Glutamatergic neuron (in vitro differentiated cells): ENCODE measurements around the gene PPP1R1B. TPM values are rescaled to one million over a fixed set of nuclear protein-coding genes. Genes with fewer than 3 reads are reported as not detected.

Experiments used
- DNase-seq: peaks from one replicate; pipeline ENCODE4 v3.0.0; 2022
- H3K27ac Mint-ChIP-seq: one replicate; pipeline ENCODE4 v1.8.0; 2020; ENCODE audit warnings: mild to moderate bottlenecking, mixed read lengths, inconsistent platforms; ENCODE audit not compliant: unreplicated experiment
- H3K27me3 Mint-ChIP-seq: one replicate; pipeline ENCODE4 v1.8.0; 2020; ENCODE audit warnings: mild to moderate bottlenecking, moderate library complexity, mixed read lengths, inconsistent platforms; ENCODE audit not compliant: unreplicated experiment
- H3K36me3 Mint-ChIP-seq: one replicate; pipeline ENCODE4 v1.8.0; 2020; ENCODE audit warnings: mild to moderate bottlenecking, mixed read lengths, inconsistent platforms; ENCODE audit not compliant: unreplicated experiment
- H3K4me1 Mint-ChIP-seq: one replicate; pipeline ENCODE4 v1.8.0; 2020; ENCODE audit warnings: mild to moderate bottlenecking, low read depth, mixed read lengths, inconsistent platforms; ENCODE audit not compliant: unreplicated experiment
- H3K4me3 Mint-ChIP-seq: one replicate; pipeline ENCODE4 v1.8.0; 2020; ENCODE audit warnings: mild to moderate bottlenecking, mixed read lengths, inconsistent platforms; ENCODE audit not compliant: unreplicated experiment
- H3K9me3 Mint-ChIP-seq: one replicate; pipeline ENCODE4 v1.8.0; 2020; ENCODE audit warnings: mild to moderate bottlenecking, moderate library complexity, mixed read lengths, inconsistent platforms; ENCODE audit not compliant: unreplicated experiment
- total RNA-seq: library from RNA; stranded (reverse); fragmentation: NEBNext Ultra II Directional; extraction: Animal tissue kit (Norgen Biotek cat#: 25700); gene quantifications from one replicate; pipeline ENCODE4 v1.2.1, GENCODE V29; 2021; ENCODE audit not compliant: unreplicated experiment
- TF ChIP-seq, protein P1 (sequence below): fragments of 200-600 bp; sonication (generic); IDR thresholded peaks from one replicate; pipeline ENCODE4 v1.5.0; 2021; ENCODE audit not compliant: partially characterized antibody, unreplicated experiment

The PPP1R1B gene
- total RNA-seq, 1 donor from 2014 or later = not detected

GRCh38 chr17:39598047-39598481 is 28.7 kb upstream of the PPP1R1B start:
- H3K36me3 Mint-ChIP-seq = no peaks in the 10 kb centered on the region
- H3K27ac Mint-ChIP-seq = no peak overlapping the region
- peak overlapping the region; percentile 74 for H3K4me3 Mint-ChIP-seq
- no peak for DNase-seq
- peaks cover 19% of the 10 kb centered on the region for H3K9me3 Mint-ChIP-seq
- H3K4me1 Mint-ChIP-seq = peaks cover 45% of the 10 kb centered on the region
- TF ChIP-seq, protein P1, sequence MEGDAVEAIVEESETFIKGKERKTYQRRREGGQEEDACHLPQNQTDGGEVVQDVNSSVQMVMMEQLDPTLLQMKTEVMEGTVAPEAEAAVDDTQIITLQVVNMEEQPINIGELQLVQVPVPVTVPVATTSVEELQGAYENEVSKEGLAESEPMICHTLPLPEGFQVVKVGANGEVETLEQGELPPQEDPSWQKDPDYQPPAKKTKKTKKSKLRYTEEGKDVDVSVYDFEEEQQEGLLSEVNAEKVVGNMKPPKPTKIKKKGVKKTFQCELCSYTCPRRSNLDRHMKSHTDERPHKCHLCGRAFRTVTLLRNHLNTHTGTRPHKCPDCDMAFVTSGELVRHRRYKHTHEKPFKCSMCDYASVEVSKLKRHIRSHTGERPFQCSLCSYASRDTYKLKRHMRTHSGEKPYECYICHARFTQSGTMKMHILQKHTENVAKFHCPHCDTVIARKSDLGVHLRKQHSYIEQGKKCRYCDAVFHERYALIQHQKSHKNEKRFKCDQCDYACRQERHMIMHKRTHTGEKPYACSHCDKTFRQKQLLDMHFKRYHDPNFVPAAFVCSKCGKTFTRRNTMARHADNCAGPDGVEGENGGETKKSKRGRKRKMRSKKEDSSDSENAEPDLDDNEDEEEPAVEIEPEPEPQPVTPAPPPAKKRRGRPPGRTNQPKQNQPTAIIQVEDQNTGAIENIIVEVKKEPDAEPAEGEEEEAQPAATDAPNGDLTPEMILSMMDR = no peak
- peaks cover 41% of the 10 kb centered on the region for H3K27me3 Mint-ChIP-seq

GRCh38 chr17:39598630-39599003 is 28.1 kb upstream of the PPP1R1B start:
- H3K9me3 Mint-ChIP-seq = peaks cover 17% of the 10 kb centered on the region

GRCh38 chr17:39599004-39599664 is 27.6 kb upstream of the PPP1R1B start:
- Mint-ChIP-seq H3K4me1 (peaks cover 46% of the 10 kb centered on the region), H3K9me3 (peaks cover 17% of the 10 kb centered on the region), H3K36me3 (no peaks in the 10 kb centered on the region), H3K27me3 (peaks cover 44% of the 10 kb centered on the region), H3K4me3 (peak overlapping the region; percentile 59), H3K27ac (no peak overlapping the region)
- DNase-seq = no peak
- TF ChIP-seq, protein P1 = no peak

More at GRCh38 chr17:39598630-39599003, 28.1 kb upstream of the PPP1R1B start:
- no peak overlapping the region for H3K27ac Mint-ChIP-seq
- H3K36me3 Mint-ChIP-seq = no peaks in the 10 kb centered on the region
- H3K27me3 Mint-ChIP-seq = peaks cover 44% of the 10 kb centered on the region
- H3K4me3 Mint-ChIP-seq = no peak overlapping the region
- TF ChIP-seq, protein P1 = no peak
- H3K4me1 Mint-ChIP-seq = peaks cover 45% of the 10 kb centered on the region
- DNase-seq = no peak

DNA sequence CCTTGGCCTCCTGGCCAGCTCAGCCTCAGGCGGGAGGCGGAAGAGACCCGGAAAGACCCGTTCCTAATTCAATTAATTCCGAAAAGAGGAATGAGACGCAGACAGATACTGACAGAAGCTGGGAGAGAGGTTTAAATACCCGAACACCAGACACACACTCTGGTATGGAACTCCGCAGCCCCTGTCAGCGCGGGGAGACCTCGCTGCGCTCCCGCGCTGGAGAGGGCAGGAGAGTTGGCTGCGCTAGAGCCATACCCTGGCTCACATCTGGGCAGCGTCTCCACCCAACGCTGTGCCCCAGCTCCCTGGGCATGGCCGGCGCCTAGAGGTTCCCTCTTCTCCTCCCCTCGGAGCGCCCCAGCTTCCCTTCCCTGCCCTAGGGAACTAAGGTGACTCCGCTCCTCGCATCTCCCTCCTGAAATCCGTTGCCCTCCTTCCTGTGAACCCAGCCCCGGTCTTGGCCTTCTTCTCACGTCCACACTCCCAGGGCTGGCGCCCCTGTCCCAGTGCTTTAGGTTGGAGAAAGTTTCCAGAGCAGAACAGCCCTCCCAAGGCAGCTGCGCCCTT is 27.0 kb upstream of the PPP1R1B start:
- Mint-ChIP-seq H3K36me3 (no peaks in the 10 kb centered on the region), H3K4me1 (peaks cover 47% of the 10 kb centered on the region), H3K4me3 (peak overlapping the region; percentile 59), H3K9me3 (peaks cover 17% of the 10 kb centered on the region), H3K27ac (no peak overlapping the region), H3K27me3 (peaks cover 44% of the 10 kb centered on the region)
- DNase-seq = no peak
- TF ChIP-seq, protein P1 = no peak
